ENCODE measurements around the gene MOBP. TPM values are rescaled to one million over a fixed set of nuclear protein-coding genes. Genes with fewer than 3 reads are reported as not detected.

Gene MOBP
- total RNA-seq, 4 donors from 2014 or later: not detected

DNA sequence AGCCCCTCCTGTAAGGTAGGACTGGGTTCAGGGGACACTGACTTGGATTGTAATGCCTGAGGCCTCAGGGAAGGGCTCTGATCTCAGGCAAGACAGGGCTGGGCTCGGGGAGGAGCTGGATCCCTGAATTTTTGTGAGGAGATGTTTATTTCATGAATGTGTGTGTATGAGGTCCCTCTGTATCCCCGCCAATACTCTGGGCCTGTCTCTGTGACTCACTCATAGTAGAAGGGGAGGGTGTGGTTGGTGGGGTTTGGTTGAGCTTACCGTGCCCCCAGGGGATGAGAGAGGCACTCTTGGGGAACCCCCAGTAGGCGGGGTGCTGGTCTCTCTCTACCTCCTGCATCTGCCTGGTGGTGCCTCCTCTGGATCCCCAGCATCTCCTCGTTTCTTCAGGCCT, 32.9 kb upstream of the MOBP start:
- TF ChIP-seq, protein P1, sequence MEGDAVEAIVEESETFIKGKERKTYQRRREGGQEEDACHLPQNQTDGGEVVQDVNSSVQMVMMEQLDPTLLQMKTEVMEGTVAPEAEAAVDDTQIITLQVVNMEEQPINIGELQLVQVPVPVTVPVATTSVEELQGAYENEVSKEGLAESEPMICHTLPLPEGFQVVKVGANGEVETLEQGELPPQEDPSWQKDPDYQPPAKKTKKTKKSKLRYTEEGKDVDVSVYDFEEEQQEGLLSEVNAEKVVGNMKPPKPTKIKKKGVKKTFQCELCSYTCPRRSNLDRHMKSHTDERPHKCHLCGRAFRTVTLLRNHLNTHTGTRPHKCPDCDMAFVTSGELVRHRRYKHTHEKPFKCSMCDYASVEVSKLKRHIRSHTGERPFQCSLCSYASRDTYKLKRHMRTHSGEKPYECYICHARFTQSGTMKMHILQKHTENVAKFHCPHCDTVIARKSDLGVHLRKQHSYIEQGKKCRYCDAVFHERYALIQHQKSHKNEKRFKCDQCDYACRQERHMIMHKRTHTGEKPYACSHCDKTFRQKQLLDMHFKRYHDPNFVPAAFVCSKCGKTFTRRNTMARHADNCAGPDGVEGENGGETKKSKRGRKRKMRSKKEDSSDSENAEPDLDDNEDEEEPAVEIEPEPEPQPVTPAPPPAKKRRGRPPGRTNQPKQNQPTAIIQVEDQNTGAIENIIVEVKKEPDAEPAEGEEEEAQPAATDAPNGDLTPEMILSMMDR (IDR thresholded peaks at IDR 0.05): no peak
- no peak for TF ChIP-seq POLR2A (IDR thresholded peaks at IDR 0.05)
- H3K4me1 ChIP-seq: peaks cover 0 to 13% (median 9%) of the 10 kb centered on the region in 3 donors
- peaks cover 0 to 10% (median 0%) of the 10 kb centered on the region in 4 donors for H3K27me3 ChIP-seq
- H3K36me3 ChIP-seq: no peaks in the 10 kb centered on the region
- intact Hi-C loops (cut with DNase I): no loop called here
- DNase-seq: no peak
- WGBS, 2 donors: 0 to 29% methylated on average over 1 to 3 of the region's 5 CpGs
- H3K4me3 ChIP-seq: no peak overlapping the region
- no peak overlapping the region for H3K27ac ChIP-seq
- no peaks in the 10 kb centered on the region for H3K9me3 ChIP-seq

DNA sequence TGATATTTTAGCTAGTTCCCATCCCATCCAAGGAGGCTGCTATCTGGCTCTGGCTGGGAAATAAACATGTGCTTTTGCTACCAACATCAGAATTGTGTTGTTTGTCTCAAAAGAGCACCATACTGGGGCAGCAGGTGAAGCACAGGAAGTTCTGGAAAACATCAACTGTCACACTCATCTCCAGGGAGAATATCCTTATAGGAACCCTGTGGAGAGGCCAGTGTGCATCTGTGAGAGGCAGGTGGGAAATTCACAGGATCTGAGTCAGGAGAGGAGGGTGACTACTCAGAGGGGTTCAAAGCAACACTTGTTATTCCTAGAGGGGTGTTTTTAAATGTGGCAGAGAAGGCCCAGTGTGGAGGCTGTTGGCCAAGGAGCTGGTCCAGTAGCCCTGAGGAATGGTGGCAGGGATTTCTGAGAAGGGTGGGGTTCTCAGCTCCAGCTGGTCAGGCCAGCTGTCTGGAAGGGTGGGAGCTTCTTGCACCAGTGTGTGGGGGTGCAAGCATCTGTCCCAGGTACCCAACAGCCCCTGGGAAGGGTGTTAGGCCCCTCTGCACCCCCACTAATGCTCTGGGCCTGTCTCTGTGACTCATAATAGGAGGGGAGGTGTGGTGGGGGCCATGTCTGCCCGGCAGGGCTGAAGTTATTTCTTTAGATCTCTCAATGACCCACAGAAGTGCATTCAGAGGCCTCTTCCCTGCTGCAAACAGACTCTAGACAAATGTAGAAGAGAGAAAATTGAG, 32.3 kb upstream of the MOBP start:
- Histone ChIP-seq H3K27me3 (peaks cover 0 to 4% (median 0%) of the 10 kb centered on the region in 4 donors), H3K9me3 (no peaks in the 10 kb centered on the region), H3K27ac (no peak overlapping the region), H3K4me1 (peaks cover 0 to 13% (median 9%) of the 10 kb centered on the region in 3 donors), H3K4me3 (no peak overlapping the region), H3K36me3 (no peaks in the 10 kb centered on the region)
- DNase-seq: no peak
- intact Hi-C loops (cut with DNase I): no loop called here
- no CpG with 5 or more reads among the region's 1 CpG for WGBS, 2 donors
- no peak for TF ChIP-seq POLR2A (IDR thresholded peaks at IDR 0.05)
- TF ChIP-seq, protein P1 (IDR thresholded peaks at IDR 0.05): no peak

DNA sequence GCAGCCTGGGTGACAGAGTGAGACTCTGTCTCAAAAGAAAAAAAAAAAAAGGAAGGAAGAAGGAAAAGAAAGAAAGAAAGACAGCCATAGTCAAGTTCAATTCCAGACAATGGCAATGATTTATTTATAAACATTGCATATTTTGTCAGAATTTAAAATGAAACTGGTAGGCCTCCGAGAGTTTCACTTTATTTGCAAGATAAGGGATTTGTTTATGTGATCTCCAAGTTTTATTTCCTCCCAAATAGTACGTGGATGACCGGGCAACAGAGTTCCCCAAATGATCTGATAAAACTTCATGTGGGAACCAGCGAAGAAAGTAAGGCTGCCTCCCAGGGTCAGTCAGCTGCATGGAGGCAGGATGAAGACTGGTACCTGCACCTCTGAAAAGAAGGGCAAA, 28.6 kb upstream of the MOBP start:
- Histone ChIP-seq H3K27me3 (no peaks in the 10 kb centered on the region), H3K4me1 (peaks cover 0 to 6% (median 5%) of the 10 kb centered on the region in 3 donors), H3K4me3 (no peak overlapping the region), H3K36me3 (no peaks in the 10 kb centered on the region), H3K27ac (no peak overlapping the region), H3K9me3 (no peaks in the 10 kb centered on the region)
- intact Hi-C loops (cut with DNase I): no loop called here
- no peak for DNase-seq
- TF ChIP-seq POLR2A (IDR thresholded peaks at IDR 0.05): no peak
- TF ChIP-seq, protein P1 (IDR thresholded peaks at IDR 0.05): no peak
- WGBS, 2 donors: 75 to 80% methylated on average over 3 to 4 of the region's 4 CpGs

DNA sequence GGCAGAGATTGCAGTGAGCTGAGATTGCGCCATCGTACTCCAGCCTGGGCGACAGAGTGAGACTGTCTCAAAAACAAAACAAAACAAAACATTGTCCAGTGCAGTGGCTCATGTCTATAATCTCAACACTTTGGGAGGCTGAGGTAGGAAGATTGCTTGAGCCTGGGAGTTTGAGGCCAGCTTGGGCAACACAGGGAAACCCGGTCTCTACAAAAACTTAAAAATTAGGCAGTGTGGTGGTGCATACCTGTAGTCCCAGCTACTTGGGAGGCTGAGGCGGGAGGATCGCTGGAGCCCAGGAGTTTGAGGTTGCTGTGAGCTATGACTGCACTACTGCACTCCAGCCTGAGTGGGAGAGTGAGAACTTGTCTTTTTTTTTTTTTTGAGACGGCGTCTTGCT, 27.2 kb upstream of the MOBP start:
- WGBS, 2 donors: 80 to 93% methylated on average over 2 to 8 of the region's 8 CpGs
- H3K36me3 ChIP-seq: no peaks in the 10 kb centered on the region
- peaks cover 0 to 4% (median 0%) of the 10 kb centered on the region in 4 donors for H3K27me3 ChIP-seq
- DNase-seq: no peak
- H3K9me3 ChIP-seq: no peaks in the 10 kb centered on the region
- intact Hi-C loops (cut with DNase I): no loop called here
- no peak for TF ChIP-seq POLR2A (IDR thresholded peaks at IDR 0.05)
- TF ChIP-seq, protein P1 (IDR thresholded peaks at IDR 0.05): no peak
- H3K27ac ChIP-seq: no peak overlapping the region
- no peak overlapping the region for H3K4me3 ChIP-seq
- no peaks in the 10 kb centered on the region for H3K4me1 ChIP-seq

DNA sequence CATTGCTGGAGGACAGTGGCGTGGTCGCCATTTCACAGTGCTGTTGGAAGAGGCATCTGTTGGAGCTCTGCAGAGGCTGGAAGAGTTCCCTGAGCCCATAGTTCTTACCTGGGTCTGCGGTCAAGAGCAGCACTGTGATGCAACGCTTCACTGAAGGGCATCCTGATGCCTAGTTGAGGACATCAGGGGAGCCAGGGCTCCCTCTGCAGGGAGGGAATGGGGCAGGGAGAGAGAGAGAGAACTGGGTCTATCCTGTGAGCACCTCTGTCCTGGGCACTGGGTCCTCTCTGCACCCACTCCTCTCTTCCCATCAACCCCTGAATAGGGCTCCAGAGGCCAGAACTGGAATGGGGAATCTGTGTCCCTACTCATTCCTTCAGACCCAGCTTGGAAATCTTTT, 23.9 kb upstream of the MOBP start:
- Histone ChIP-seq H3K36me3 (no peaks in the 10 kb centered on the region), H3K4me1 (no peaks in the 10 kb centered on the region), H3K27me3 (peaks cover 0 to 4% (median 0%) of the 10 kb centered on the region in 4 donors), H3K9me3 (no peaks in the 10 kb centered on the region), H3K27ac (no peak overlapping the region), H3K4me3 (no peak overlapping the region)
- intact Hi-C loops (cut with DNase I): no loop called here
- TF ChIP-seq, protein P1 (IDR thresholded peaks at IDR 0.05): peak in 1 of 6 experiments; percentile 11
- TF ChIP-seq POLR2A (IDR thresholded peaks at IDR 0.05): no peak
- WGBS, 2 donors: 83 to 92% methylated on average over 2 of the region's 4 CpGs
- no peak for DNase-seq
